CD8-positive, alpha-beta memory T cell (primary cell): ENCODE measurements around the gene SCYGR1. TPM values are rescaled to one million over a fixed set of nuclear protein-coding genes. Genes with fewer than 3 reads are reported as not detected.
"Not testable (repeated sequence)": the region's sequence is repeated elsewhere in the genome, so short reads cannot be mapped to it uniquely, and the experiment has no call there.

Experiments
- CTCF ChIA-PET: fragments of 350-600 bp; sonication (Branson Sonifier 250); formaldehyde crosslinking; loops from one replicate; lab custom pipeline; 2021; ENCODE audit warnings: antibody characterized with exemption; lab: Charles Lee
- POLR2A ChIA-PET: fragments of 350-600 bp; sonication (Branson Sonifier 250); formaldehyde crosslinking; loops from one replicate; lab custom pipeline; 2021; ENCODE audit warnings: antibody characterized with exemption; lab: Charles Lee
- DNase-seq, 5 donors: peaks; one replicate each; pipeline versions ENCODE4 v3.0.0 to v3.0.0-alpha.2; 2020 to 2022; ENCODE audit warnings: mixed read lengths in 1 of 5
- H3K27ac ChIP-seq: one replicate; pipeline ENCODE4 v1.7.0; 2013; ENCODE audit warnings: low read depth, mild to moderate bottlenecking, low read length, moderate library complexity
- H3K27me3 ChIP-seq: 2 replicates; pipeline ENCODE4 v1.7.0; 2013; ENCODE audit warnings: low read length, mild to moderate bottlenecking; ENCODE audit not compliant: insufficient read depth, poor library complexity, severe bottlenecking
- H3K36me3 ChIP-seq: 2 replicates; pipeline ENCODE4 v1.7.0; 2013; ENCODE audit warnings: mild to moderate bottlenecking, low read length, moderate library complexity; ENCODE audit not compliant: insufficient read depth
- H3K4me1 ChIP-seq: 2 replicates; pipeline ENCODE4 v1.7.0; 2013; ENCODE audit warnings: mild to moderate bottlenecking, low read length, moderate library complexity; ENCODE audit not compliant: insufficient read depth
- H3K4me3 ChIP-seq: 2 replicates; pipeline ENCODE4 v1.7.0; 2013; ENCODE audit warnings: mild to moderate bottlenecking, low read length
- H3K9me3 ChIP-seq: 2 replicates; pipeline ENCODE4 v1.7.0; 2013; ENCODE audit warnings: mild to moderate bottlenecking, low read length
- H3K27ac Mint-ChIP-seq, 8 donors: one replicate each; pipeline ENCODE4 v1.8.0; 2020 to 2021; ENCODE audit warnings: mixed read lengths in 8 of 8, mild to moderate bottlenecking in 6 of 8, inconsistent platforms in 3 of 8, moderate library complexity in 3 of 8
- H3K27me3 Mint-ChIP-seq, 2 donors: one replicate each; pipeline ENCODE4 v1.8.0; 2020 to 2021; ENCODE audit warnings: mixed read lengths in 2 of 2, mild to moderate bottlenecking in 1 of 2, moderate library complexity in 1 of 2
- H3K36me3 Mint-ChIP-seq, 3 donors: one replicate each; pipeline ENCODE4 v1.8.0; 2020 to 2021; ENCODE audit warnings: mixed read lengths in 3 of 3, inconsistent platforms in 1 of 3, mild to moderate bottlenecking in 1 of 3
- H3K4me1 Mint-ChIP-seq, 3 donors: one replicate each; pipeline ENCODE4 v1.8.0; 2020 to 2021; ENCODE audit warnings: mixed read lengths in 3 of 3, inconsistent platforms in 1 of 3, mild to moderate bottlenecking in 1 of 3
- H3K4me3 Mint-ChIP-seq, 7 donors: one replicate each; pipeline ENCODE4 v1.8.0; 2020 to 2021; ENCODE audit warnings: mixed read lengths in 7 of 7, mild to moderate bottlenecking in 6 of 7, moderate library complexity in 4 of 7, inconsistent platforms in 2 of 7
- H3K9me3 Mint-ChIP-seq, 5 donors: one replicate each; pipeline ENCODE4 v1.8.0; 2020 to 2022; ENCODE audit warnings: mixed read lengths in 5 of 5, mild to moderate bottlenecking in 3 of 5, moderate library complexity in 2 of 5, inconsistent platforms in 1 of 5
- polyA plus RNA-seq: library from polyadenylated mRNA; unstranded; fragments of 300-500 nt; fragmentation: Illumina TruSeq; gene quantifications from one replicate; pipeline ENCODE4 v1.2.3, GENCODE V29; 2021
- total RNA-seq, 2 experiments: library from RNA; stranded (reverse); gene quantifications; one replicate each; pipeline ENCODE4 v1.2.3, GENCODE V29; 2021

Gene SCYGR1
- total and polyA plus RNA-seq, 3 experiments from 2014 or later, result not detected

- H3K9me3 ChIP-seq, result no peaks in the 10 kb centered on the region
- no peaks in the 10 kb centered on the region for H3K27me3 ChIP-seq
- no peaks in the 10 kb centered on the region for H3K4me1 ChIP-seq
- Mint-ChIP-seq H3K4me3 (no peak overlapping the region), H3K36me3 (no peaks in the 10 kb centered on the region), H3K27me3 (peaks cover 1 to 34% of the 10 kb centered on the region in 2 donors), H3K4me1 (peaks cover 0 to 7% (median 0%) of the 10 kb centered on the region in 3 donors), H3K27ac (no peak overlapping the region), H3K9me3 (peaks cover 0 to 1% (median 0%) of the 10 kb centered on the region in 5 donors)
- DNase-seq, result no peak
- POLR2A ChIA-PET, result no interaction called here
- H3K27ac ChIP-seq, result no peak overlapping the region
- H3K4me3 ChIP-seq, result no peak overlapping the region
- CTCF ChIA-PET, result interaction anchor here (1.5 kb wide), 1 partner anchor 35 kb away, joined by 3 read pairs; no protein-coding TSS in a partner anchor
- H3K36me3 ChIP-seq, result no peaks in the 10 kb centered on the region
These were observed 4.1 kb downstream of the SCYGR1 start for GRCh38 chr2:227383686-227384085.

- POLR2A ChIA-PET, H3K4me3 ChIP-seq, DNase-seq, H3K9me3 ChIP-seq, H3K36me3 ChIP-seq, H3K27ac Mint-ChIP-seq, H3K36me3 Mint-ChIP-seq, H3K27ac ChIP-seq, H3K27me3 ChIP-seq, CTCF ChIA-PET, H3K4me3 Mint-ChIP-seq, H3K4me1 ChIP-seq, H3K9me3 Mint-ChIP-seq, H3K4me1 Mint-ChIP-seq: not testable (repeated sequence)
- peaks cover 1 to 46% of the 10 kb centered on the region in 2 donors for H3K27me3 Mint-ChIP-seq
These were observed 5.4 kb downstream of the SCYGR1 start for GRCh38 chr2:227382241-227382835.

GRCh38 chr2:227379095-227379494, 8.7 kb downstream of the SCYGR1 start, which contains the start of gene TM4SF20:
Gene TM4SF20, minus strand, starts transcription at chr2:227379306. Its CDS starts 38 bp downstream, at chr2:227379268.
- Mint-ChIP-seq H3K36me3 (no peaks in the 10 kb centered on the region), H3K27me3 (peaks cover 1 to 46% of the 10 kb centered on the region in 2 donors), H3K4me1 (peaks cover 3 to 6% (median 5%) of the 10 kb centered on the region in 3 donors), H3K4me3 (no peak within 1 kb of the TSS), H3K9me3 (no peaks in the 10 kb centered on the region), H3K27ac (no peak within 1 kb of the TSS)
- H3K4me1 ChIP-seq, result no peaks in the 10 kb centered on the region
- no peak for DNase-seq
- H3K27ac ChIP-seq, result no peak within 1 kb of the TSS
- no peaks in the 10 kb centered on the region for H3K9me3 ChIP-seq
- H3K36me3 ChIP-seq, result no peaks in the 10 kb centered on the region
- CTCF ChIA-PET, result no interaction called here
- POLR2A ChIA-PET, result no interaction called here
- no peaks in the 10 kb centered on the region for H3K27me3 ChIP-seq
- no peak within 1 kb of the TSS for H3K4me3 ChIP-seq

- no peak overlapping the region for H3K27ac Mint-ChIP-seq
- Histone ChIP-seq H3K36me3 (no peaks in the 10 kb centered on the region), H3K27ac (no peak overlapping the region), H3K4me3 (no peak overlapping the region), H3K27me3 (no peaks in the 10 kb centered on the region), H3K9me3 (no peaks in the 10 kb centered on the region), H3K4me1 (no peaks in the 10 kb centered on the region)
- no peaks in the 10 kb centered on the region for H3K9me3 Mint-ChIP-seq
- no peak for DNase-seq
- peaks cover 1 to 40% of the 10 kb centered on the region in 2 donors for H3K27me3 Mint-ChIP-seq
- ChIA-PET POLR2A (no interaction called here), CTCF (no interaction called here)
- no peaks in the 10 kb centered on the region for H3K36me3 Mint-ChIP-seq
- H3K4me1 Mint-ChIP-seq, result peaks cover 3 to 7% (median 6%) of the 10 kb centered on the region in 3 donors
- no peak overlapping the region for H3K4me3 Mint-ChIP-seq
These were observed 9.4 kb downstream of the SCYGR1 start for GRCh38 chr2:227378371-227378782.

- no peaks in the 10 kb centered on the region for H3K4me1 ChIP-seq
- no peaks in the 10 kb centered on the region for H3K27me3 ChIP-seq
- no peak for DNase-seq
- no peak overlapping the region for H3K27ac Mint-ChIP-seq
- H3K9me3 Mint-ChIP-seq, result no peaks in the 10 kb centered on the region
- no peaks in the 10 kb centered on the region for H3K36me3 Mint-ChIP-seq
- H3K4me3 Mint-ChIP-seq, result no peak overlapping the region
- peaks cover 1 to 44% of the 10 kb centered on the region in 2 donors for H3K27me3 Mint-ChIP-seq
- CTCF ChIA-PET, result no interaction called here
- POLR2A ChIA-PET, result no interaction called here
- H3K9me3 ChIP-seq, result no peaks in the 10 kb centered on the region
- H3K4me3 ChIP-seq, result no peak overlapping the region
- H3K4me1 Mint-ChIP-seq, result peaks cover 3 to 7% (median 6%) of the 10 kb centered on the region in 3 donors
- H3K27ac ChIP-seq, result no peak overlapping the region
- no peaks in the 10 kb centered on the region for H3K36me3 ChIP-seq
These were observed 10.0 kb downstream of the SCYGR1 start for GRCh38 chr2:227377467-227378351.

- H3K36me3 Mint-ChIP-seq, result no peaks in the 10 kb centered on the region
- H3K4me1 ChIP-seq, result no peaks in the 10 kb centered on the region
- no peak for DNase-seq
- no peak overlapping the region for H3K4me3 ChIP-seq
- H3K4me3 Mint-ChIP-seq, result no peak overlapping the region
- H3K27me3 ChIP-seq, result no peaks in the 10 kb centered on the region
- POLR2A ChIA-PET, result no interaction called here
- no peaks in the 10 kb centered on the region for H3K36me3 ChIP-seq
- no peaks in the 10 kb centered on the region for H3K9me3 ChIP-seq
- CTCF ChIA-PET, result no interaction called here
- no peak overlapping the region for H3K27ac Mint-ChIP-seq
- H3K9me3 Mint-ChIP-seq, result no peaks in the 10 kb centered on the region
- H3K4me1 Mint-ChIP-seq, result peaks cover 3 to 7% (median 6%) of the 10 kb centered on the region in 3 donors
- H3K27ac ChIP-seq, result no peak overlapping the region
- H3K27me3 Mint-ChIP-seq, result peaks cover 1 to 46% of the 10 kb centered on the region in 2 donors
These were observed 10.9 kb downstream of the SCYGR1 start for GRCh38 chr2:227376656-227377396.

- no peak overlapping the region for H3K4me3 ChIP-seq
- peaks cover 5 to 39% of the 10 kb centered on the region in 2 donors for H3K27me3 Mint-ChIP-seq
- H3K36me3 ChIP-seq, result no peaks in the 10 kb centered on the region
- POLR2A ChIA-PET, result no interaction called here
- H3K4me1 Mint-ChIP-seq, result peaks cover 3 to 7% (median 6%) of the 10 kb centered on the region in 3 donors
- no peaks in the 10 kb centered on the region for H3K36me3 Mint-ChIP-seq
- no peak overlapping the region for H3K4me3 Mint-ChIP-seq
- H3K9me3 ChIP-seq, result no peaks in the 10 kb centered on the region
- H3K27me3 ChIP-seq, result no peaks in the 10 kb centered on the region
- DNase-seq, result no peak
- H3K27ac ChIP-seq, result no peak overlapping the region
- no peaks in the 10 kb centered on the region for H3K9me3 Mint-ChIP-seq
- CTCF ChIA-PET, result no interaction called here
- H3K4me1 ChIP-seq, result no peaks in the 10 kb centered on the region
- H3K27ac Mint-ChIP-seq, result no peak overlapping the region
These were observed 13.6 kb downstream of the SCYGR1 start for GRCh38 chr2:227374158-227374557.
